Liver (tissue), 3 donors: ENCODE measurements around the gene FASN.

Experiments used
- CTCF ChIP-seq: fragments of 150-350 bp; IDR thresholded peaks from 2 replicates; pipeline ENCODE4 v1.5.1; 2017; ENCODE audit warnings: improper control_type of control experiment, low read depth, low read length; ENCODE audit not compliant: missing input control
- EGR1 ChIP-seq, 2 donors: IDR thresholded peaks; 2 replicates each; pipeline ENCODE4 v1.6.1; 2016 to 2018; ENCODE audit warnings: antibody characterized with exemption in 2 of 2, low read depth in 2 of 2
- FOXA1 ChIP-seq: IDR thresholded peaks from 2 replicates; pipeline ENCODE4 v1.6.1; 2016; ENCODE audit warnings: antibody characterized with exemption
- GABPA ChIP-seq, 2 donors: IDR thresholded peaks in 1 of 2; conservative IDR thresholded peaks in 1 of 2; 2 replicates each; pipeline ENCODE4 v1.6.1; 2016; ENCODE audit warnings: antibody characterized with exemption in 2 of 2, mild to moderate bottlenecking in 1 of 2, moderate library complexity in 1 of 2
- HNF4A ChIP-seq, 2 donors: conservative IDR thresholded peaks; 2 replicates each; pipeline ENCODE4 v1.6.1; 2016; ENCODE audit warnings: antibody characterized with exemption in 2 of 2, mild to moderate bottlenecking in 2 of 2
- JUND ChIP-seq, 2 donors: IDR thresholded peaks; 2 replicates each; pipeline ENCODE4 v1.6.1; 2016; ENCODE audit warnings: antibody characterized with exemption in 2 of 2
- RAD21 ChIP-seq, 2 donors: IDR thresholded peaks; 2 replicates each; pipeline ENCODE4 v1.6.1; 2016; ENCODE audit warnings: antibody characterized with exemption in 2 of 2, mild to moderate bottlenecking in 2 of 2
- REST ChIP-seq: IDR thresholded peaks from 2 replicates; pipeline ENCODE4 v1.6.1; 2016; ENCODE audit warnings: antibody characterized with exemption, mild to moderate bottlenecking
- RXRA ChIP-seq, 2 donors: IDR thresholded peaks; 2 replicates each; pipeline ENCODE4 v1.6.1; 2017 to 2018; ENCODE audit warnings: antibody characterized with exemption in 2 of 2, mild to moderate bottlenecking in 1 of 2
- SP1 ChIP-seq: IDR thresholded peaks from 2 replicates; pipeline ENCODE4 v1.6.1; 2018; ENCODE audit warnings: antibody characterized with exemption, mild to moderate bottlenecking
- TAF1 ChIP-seq: conservative IDR thresholded peaks from 2 replicates; pipeline ENCODE4 v1.6.1; 2016; ENCODE audit warnings: antibody characterized with exemption, mild to moderate bottlenecking
- YY1 ChIP-seq: IDR thresholded peaks from 2 replicates; pipeline ENCODE4 v1.6.1; 2016; ENCODE audit warnings: antibody characterized with exemption, mild to moderate bottlenecking
- donor health status: healthy.
- donor health status: healthy.

- TF ChIP-seq CTCF (no peak), GABPA (IDR thresholded peaks at IDR 0.05 in 1 of 2, conservative IDR thresholded peaks at IDR 0.05 in 1 of 2) (no peak), RXRA (IDR thresholded peaks at IDR 0.05) (no peak), RAD21 (IDR thresholded peaks at IDR 0.05) (no peak), YY1 (no peak), EGR1 (IDR thresholded peaks at IDR 0.05; ENCODE audit: low read depth in 2 of 2) (no peak), REST (no peak), TAF1 (no peak), JUND (IDR thresholded peaks at IDR 0.05) (no peak), SP1 (no peak), HNF4A (conservative IDR thresholded peaks at IDR 0.05) (no peak), FOXA1 (no peak)
Observed at GRCh38 chr17:82079001-82079677, 18.9 kb downstream of the FASN start.
